Activated CD4-positive, alpha-beta T cell treated with anti-CD3 and anti-CD28 coated beads for 48 hours (primary cell): ENCODE results near the gene NISCH.
A peak's percentile ranks its signal among the peaks of the same experiment; 100 is the strongest.

Experiments used
- DNase-seq: peaks from one replicate; pipeline ENCODE4 v3.0.0-alpha.2; 2020

The NISCH gene

DNA sequence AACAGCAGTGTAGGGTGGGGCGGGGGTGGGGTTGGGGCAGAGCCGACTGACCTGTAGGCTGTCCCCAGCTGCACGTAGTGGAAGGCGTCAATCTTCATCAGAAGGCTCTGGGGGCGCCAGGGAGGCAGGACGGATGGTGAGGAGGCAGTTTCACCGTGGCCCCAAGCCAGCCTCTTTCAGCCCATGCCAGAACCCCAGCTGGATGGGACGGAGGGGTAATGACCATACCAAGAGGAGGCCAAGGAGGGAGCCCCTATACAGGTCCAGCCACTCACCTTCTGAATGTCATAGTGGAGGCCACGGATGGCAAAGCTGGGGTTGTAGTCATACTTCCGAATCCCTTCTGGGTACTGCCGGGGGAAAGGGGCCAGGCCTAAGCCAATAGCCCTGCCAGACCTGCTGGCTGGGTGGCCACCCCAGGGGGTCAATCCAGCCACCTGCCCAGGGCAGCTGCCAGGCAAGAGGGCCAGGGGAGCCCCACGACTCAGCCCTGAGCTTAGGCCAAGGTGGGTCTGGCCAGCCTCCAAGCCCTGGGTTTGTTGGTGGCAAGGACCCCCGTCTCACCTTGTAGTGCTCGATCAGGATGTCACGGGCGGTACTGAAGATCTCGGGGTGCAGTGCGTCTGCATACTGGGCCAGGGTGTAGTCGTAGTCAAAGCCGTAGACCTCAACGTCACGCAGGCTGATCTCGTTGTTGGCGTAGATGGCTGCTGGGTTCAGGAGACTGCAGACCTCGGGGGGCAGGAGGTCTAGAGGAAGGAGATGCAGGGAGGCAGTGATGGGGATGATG, 73.4 kb downstream of the NISCH start:
- DNase-seq: no peak

DNA sequence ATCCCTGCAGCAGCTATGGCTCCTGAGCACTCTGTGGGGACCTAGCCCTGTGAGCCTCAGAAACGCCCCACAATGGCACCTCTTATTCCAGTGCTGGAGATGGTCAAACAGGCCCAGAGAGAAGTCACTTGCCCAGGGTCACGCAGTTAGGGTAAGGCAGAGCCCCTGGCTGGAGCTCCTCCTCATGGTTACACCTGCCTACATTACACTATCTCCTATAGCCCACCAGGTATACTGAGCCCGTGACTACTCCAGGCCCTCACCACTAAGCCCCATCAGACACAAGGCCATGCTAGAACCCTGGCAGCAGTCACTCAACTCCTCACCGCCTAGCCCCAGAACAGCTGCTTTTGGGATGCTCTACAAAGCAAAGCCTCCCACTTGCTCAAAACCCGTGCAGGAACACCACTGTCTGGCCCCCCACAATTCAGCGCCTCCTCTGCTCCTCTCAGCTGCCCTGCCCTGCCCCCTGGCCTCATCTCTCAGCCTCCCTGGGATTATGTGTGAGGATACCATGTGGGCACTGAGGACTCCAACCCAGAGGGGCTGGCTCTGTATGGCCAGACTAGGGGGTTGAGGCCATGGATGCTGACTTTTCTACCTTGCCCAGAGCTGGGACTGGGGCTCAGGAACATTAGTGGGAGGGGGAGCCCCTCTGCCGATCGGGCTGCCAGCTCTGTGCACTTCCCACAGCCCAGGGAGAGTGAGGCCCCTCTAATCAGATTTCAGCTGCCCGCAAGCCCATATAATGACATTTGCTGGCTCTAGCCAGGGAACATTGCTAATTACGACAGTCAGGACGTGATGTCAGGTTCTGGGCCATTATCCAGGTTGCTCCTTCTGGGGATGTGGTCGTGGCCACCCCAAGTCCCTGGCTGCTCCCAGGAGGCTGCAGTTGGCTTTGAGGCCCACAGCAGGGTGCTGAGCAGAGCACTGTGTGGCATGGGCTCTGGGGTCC, 74.3 kb downstream of the NISCH start:
- no peak for DNase-seq

DNA sequence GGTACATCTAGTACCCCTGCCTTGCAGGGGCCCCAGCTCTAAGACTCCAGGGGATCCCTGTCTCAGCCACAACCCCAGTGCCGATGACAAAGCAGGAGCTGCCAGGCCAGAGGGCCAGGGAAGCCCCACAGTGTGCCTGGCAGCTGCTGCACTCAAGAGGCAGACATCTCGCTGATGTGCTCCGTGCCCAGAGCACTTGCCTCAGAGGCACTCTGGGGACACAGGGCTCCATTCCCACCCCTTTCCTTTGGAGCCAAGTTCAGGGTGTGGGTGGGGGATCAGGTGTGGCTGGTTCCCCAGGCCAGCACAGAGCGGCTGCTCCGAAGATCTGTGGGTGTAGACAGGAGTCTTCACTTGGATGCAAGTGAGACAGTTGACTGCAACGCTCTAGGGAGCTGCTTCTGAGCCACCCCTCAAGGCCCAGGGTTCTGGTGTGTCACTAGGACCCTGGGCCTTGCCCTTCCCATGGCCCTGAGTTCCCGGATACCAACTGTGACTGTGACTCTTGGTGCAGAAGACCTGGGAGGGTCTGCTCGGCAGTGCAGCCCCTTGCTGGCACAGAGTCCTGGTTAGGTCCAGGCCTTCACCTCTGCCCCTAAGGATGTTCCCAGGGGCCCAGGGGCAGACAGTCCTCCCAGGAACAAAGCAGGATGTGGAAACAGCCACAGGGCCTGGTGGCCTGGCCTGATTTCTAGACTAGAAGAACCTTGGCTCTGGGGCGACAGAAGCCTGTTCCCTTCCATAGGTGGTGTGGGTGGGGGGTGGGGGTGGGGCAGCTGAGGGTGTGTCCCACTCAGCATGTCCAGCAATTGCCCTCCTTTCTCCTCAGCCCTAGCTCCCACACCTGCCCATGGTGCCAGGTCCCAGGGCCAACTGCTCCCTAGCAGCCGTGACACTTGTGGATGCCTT, 75.8 kb downstream of the NISCH start:
- DNase-seq: no peak

DNA sequence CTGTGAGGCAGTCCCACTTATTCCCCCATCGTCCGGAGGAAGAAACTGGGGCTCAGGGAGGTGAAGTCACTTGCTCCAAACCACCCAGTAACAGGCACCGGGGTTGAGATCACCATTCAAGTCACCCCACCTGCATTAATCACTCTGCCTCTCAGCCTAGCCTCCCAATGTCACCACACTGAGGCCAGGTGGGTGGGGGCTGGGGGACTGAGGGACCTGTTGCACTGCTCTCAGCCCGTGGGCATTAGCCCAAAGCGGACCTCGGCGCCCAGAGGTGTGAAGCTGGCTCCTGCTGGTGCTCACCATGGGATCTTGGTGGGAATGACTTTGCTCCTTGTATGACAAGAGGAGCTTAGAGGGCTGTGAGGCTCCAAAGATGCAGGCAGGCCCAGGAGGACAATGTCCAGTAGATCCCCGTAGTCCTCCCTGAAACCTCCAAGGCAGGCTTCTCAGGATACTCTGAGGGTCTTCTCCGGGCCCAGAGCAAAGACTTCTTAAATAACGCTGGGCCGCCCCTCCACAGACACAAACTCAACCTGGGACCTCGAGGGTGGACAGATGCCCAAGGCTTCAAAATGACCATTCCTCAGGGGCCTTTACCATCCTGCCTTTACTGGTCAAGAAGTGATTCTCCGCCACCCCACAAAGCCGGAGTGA, 76.6 kb downstream of the NISCH start:
- DNase-seq: peak; percentile 5

DNA sequence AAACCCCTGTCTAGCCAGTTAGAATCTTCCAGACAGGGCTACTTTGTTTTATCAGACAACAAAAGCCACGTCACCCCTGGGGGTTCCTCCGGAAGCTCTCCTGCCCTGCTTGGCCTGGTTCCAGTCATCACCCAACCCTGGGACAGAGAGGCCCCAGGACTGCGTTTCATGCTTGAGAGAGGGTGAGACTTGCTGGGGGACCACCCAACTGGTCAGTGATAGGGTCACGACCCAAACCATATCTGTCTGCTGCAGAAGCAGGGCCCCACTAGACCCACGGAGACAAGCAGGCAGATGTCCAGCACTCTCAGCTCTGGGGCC, 77.1 kb downstream of the NISCH start:
- DNase-seq: peak; percentile 39

DNA sequence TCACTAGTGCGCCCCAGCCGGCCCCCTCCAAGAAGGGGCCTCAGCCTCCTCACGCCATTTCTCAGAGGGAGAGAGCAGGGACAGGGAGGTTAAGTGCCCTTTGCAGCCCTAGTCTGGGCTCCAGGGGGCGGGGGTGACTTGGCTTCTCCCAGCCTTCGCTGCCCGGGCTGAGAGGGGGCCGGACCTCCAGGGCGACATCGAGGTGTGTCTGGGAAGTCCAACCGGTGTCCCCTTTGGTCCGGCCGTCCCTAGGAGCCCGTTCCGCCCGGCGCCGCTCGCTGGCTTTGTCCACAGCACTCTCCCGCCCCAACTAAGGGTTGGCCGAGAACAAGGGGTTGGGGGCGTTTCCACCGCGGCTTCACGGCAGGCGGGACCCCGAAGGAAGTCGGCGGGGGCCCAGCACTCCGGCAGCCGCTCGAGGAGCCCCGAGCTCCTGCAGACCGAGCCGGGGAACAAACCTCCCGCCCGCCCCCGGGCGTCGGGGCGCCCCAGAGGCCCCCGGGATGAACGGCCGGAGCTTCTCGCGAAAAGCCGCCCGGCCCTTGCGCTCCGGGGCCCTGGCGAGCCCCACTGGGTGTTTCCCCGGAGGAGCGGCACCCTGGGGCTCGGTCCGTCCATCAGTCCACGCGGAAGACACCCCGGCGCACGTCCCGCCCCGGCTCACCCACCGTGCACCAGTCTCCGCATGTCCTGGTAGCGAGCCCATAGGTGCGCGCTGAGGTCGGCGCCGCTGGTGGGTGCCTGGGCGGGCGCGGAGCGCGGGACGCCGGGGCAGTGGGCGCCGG, 77.6 kb downstream of the NISCH start:
- peak; percentile 43 for DNase-seq

DNA sequence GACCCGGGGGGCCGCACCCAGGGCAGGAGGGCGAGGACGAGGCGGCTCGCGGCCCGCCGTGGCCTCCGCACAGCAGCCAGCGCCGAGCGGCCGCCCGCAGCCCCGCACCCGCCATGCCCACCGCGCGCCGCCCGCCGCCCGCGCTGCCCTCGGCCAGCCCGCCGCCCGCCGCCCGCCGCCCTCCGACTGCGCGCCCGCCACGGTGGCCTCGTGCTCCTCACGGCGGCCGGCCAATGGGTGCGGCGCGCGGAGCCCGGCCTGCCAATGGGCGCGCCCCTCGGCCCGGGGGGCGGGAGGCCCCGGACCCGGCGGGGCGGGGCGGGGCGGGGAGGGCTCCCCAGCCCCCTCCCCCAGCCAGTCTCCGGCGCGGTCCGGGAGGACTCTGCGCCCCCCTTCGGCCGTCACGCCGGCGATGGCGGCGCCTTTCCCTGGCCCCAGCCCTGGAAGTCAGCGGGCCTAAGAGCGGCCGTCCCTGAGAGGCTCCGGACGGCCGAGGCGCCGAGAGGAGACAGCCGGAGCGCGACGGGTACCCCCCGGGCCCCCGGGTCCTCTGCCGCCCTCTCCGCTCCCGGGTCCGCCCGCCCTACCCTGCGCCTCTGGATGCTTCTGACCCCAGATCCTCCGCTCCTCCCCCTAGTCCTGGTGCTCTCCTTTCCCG, 78.3 kb downstream of the NISCH start, which contains the start of gene NT5DC2:
NT5DC2 (minus strand) TSS at position 235 of the 658 bp plus-strand sequence; CDS start at position 115, 120 bp downstream.
- peak; percentile 73 for DNase-seq

DNA sequence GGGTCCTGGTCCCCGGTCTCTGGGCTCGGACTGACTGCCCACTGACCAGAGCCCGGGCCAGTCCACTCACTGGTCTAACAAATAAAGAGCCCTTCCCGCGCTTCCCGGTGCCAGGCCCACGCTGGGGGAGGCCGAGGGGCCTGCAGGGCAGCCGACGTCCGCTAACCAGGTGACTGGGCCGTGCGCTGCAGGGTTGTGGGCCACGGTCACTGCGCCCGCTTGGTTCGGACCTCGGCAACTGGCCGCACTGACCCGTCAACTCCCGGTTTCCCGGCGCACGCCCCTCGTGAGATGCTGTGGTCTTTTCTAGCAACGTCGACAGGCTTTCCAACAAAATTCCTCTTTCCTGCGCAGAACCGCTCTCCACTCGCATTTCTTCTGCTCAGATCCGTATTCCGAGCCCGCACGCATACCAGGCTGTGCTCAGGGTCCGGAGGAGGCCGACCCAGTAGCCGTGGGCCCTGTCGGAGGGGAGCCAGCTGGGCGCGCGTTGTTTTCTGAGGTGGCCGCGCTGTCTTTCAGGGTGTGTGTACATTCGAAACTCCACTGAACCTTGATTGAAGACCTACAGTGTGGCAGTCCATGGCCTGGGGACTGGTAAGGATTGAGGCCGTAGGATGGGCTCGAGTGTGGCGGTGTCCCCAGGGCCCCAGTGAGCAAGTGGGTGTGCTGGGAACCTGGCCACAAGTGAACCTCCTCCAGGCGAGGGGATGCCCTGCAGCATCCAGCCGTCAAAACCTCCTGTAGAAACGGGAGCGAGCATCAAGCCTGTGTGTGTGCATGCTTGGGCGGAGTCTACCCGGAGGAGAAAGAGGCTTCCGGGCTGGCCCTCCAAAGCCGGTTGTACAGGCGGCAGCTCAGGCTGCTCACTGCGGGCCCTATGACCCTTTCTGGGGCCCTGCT, 79.1 kb downstream of the NISCH start:
- DNase-seq: no peak

DNA sequence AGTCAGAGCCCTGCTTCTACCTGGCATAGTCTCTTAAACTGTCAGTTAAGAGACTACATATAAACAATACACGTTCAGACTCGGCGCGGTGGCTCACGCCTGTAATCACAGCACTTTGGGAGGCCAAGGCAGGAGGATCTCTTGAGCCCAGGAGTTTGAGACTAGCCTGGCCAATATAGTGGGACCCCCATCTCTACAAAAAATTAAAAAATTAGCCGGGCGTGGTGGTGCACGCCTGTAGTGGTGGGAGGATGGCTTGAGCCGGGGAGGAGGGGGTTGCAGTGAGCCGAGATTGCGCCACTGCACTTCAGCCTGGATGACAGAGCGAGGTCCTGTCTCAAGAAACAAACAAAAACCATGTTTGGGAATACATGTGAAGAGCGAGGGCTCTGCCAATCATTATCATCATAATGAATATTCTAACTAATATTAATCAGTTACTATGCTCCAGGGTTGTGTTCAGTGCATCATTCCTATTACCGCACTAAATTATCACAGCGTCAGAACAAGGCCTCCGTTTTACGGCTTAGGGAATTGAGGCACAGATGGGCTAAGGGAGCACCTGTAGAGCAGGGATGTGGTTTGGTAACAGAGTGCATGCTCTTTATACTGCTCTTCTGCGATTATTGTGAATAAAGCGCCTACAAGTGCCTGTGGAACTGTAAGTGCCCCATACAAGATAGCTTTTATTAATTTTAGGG, 80.2 kb downstream of the NISCH start:
- DNase-seq: no peak

DNA sequence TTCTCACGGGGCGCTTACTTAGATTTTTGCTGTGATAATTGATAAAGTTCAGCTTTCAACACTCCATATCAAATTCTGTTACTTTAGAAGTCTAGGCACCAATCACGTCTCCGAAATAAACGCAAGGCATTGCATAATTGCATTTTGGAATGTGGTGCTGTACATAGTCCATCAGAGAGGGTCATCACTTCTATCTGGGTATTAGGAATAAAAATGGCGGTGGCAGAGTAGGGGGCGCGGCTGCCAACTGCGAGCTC, 80.6 kb downstream of the NISCH start:
- DNase-seq: no peak

DNA sequence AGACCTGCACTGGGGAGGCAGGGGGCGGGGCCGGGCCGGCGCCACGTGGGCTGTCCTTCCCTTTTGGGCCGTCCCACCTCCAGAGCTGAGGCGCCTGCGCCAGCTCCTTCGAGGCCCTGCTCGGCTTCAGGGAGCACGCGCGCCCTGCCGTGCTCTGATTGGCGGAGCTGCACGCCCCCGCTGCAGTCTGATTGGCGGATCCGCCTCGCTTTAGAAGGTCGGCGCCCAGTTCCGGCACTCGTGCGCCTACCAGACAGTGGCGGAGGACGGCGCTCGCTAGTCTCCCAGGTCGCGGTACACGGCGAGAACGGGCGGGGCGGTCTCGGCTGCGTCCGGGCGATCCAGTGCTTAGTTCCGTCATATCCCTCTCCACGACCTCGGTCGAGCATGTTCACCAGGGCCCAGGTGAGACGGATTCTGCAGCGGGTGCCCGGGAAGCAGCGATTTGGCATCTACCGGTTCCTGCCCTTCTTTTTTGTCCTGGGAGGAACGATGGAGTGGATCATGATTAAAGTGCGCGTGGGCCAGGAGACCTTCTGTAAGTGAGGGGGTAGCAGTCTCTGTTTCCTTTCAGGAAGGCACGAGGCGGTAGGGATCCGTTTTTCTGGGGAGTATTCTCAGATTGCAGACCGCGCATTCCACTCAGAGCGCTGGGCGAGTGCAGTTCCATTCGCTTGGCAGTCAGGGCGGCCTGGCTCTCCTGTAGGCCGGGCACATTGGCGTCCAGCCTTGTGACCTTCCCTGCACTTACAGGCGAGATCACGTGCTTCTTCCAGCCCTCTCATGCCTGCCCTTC, 81.2 kb downstream of the NISCH start, which contains the start of gene UQCC5:
UQCC5 (plus strand) TSS at position 237 of the 796 bp plus-strand sequence; CDS start at position 388, 151 bp downstream.
- peak; percentile 99 for DNase-seq

DNA sequence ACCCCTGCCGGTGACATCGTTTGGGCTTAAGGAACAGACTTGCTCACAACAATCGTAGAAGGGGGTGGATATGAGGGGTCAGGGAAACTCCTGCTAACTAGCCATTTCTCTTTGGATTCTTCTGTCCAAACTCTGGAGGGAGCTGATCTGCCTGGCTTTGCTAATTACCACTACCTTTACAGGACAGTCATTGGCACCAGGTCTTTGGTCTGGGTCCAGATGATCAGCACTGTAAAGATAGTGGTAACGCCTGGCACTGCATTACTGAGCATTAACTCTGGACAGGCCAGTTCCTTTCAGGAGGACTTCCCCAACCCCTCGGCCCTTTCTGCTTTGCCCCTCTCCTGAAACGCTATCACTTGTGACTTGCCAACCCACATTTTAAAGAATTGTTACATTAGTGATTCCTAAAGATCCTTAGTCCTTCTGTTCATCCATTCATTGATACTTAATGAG, 81.8 kb downstream of the NISCH start:
- no peak for DNase-seq

DNA sequence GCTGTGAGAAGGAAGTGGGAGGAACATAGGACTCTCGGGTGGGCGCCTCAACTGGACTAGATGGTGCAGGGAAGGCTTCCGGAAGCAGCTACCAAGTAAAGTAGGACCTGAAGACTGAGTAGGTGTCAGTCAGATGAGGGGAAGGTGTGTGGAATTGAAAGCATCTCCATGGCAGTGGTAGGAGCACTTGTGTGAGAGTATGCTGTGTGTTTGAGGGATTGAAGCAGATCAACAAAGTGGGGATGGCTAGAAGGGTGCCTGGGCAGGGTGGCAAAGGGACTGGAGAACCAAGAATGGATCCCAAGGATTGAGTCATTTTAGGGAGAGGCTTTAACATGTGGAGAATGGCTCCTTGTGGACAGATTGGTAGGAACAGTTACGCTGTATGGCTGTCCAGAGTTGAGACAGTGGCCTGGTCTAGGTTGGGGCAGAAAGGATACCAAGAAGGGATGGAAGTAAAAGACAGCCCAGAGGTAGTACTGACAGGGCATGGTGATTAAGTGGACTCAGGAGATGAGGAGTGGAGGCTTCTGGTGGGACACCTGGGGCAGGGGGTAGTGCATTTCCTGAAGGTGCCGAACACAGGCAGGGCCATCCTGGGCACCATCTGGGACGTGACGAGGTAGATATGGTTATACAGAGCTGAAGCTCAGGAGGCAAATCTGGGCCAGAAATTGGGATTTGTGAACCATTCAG, 82.5 kb downstream of the NISCH start:
- no peak for DNase-seq

DNA sequence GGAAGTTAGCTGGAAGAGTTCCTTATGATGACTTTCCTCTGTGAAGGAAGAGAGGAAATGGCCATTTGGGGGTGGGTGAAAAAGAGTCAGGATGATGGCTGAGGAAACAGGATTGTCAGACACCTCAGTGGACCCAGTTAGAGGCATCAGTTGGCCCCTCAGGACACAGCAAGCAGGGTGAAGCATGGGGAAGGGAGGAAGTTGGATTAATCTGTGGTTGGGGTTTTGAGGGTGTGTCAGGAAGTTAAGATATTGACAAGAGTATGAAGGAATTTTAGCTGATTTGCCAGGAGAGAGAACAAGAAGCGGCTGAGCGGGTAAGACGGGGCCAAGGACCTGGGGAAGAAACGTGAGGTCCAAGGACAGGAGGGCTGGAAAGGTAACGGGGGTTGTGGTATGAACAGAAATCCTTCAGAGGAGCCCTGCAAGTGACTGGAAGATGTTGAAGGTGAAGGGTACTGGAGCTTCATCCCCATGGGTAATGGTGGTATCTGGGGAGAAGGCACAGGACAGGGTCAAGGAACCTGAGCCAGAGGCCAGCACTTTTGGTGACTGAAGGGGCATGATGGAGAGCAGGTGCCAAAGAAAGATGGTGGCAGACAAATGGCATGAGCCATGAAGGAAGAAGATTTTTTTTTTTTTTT, 83.7 kb downstream of the NISCH start:
- DNase-seq: no peak

DNA sequence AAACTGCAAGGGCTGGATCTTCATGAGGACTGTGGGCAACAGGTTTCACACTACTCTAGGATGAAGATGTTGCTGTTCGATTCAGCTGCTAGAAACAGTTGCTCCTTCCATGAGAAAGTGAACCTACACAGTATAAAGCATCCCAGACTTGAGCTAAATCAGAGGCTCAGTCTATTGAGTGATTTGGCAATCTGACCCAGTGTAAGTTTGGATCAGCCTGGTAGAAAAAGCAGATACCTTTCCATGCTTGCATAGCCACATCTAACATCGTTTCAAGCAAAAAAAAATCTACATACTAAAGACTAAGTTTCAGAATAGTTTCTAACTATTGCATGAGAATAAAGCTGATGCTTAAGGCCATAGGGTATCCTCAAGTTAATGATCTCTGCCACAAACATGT, 85.6 kb downstream of the NISCH start:
- DNase-seq: no peak
